Measurements from ENCODE around the gene ZFP62. TPM values are rescaled to one million over a fixed set of nuclear protein-coding genes. Genes with fewer than 3 reads are reported as not detected.

Gene ZFP62
- total and polyA plus RNA-seq, 2 of the 4 experiments (the other 2 are of a cell fraction) = 8.2 to 20.3 TPM

GRCh38 chr5:180900178-180900577, 39.1 kb upstream of the ZFP62 start:
- dilution Hi-C loops (cut with HindIII; ENCODE audit: low sequenced_read_pairs, unreplicated experiment) = no loop called here
- CTCF ChIA-PET = no interaction called here

More at GRCh38 chr5:180900178-180900577, 39.1 kb upstream of the ZFP62 start:
- Histone ChIP-seq H3K4ac (ENCODE audit: low read depth, low read length) (no peak overlapping the region), H3K23ac (ENCODE audit: low read depth, low read length) (no peak overlapping the region), H4K91ac (ENCODE audit: insufficient read depth, low read depth, low read length) (no peak overlapping the region), H4K8ac (ENCODE audit: low read depth in 2 of 2, low read length in 2 of 2) (no peak overlapping the region), H2BK20ac (ENCODE audit: low read depth, low read length) (no peak overlapping the region), H2AK5ac (ENCODE audit: low read depth, low read length) (no peak overlapping the region), H3K4me3 (ENCODE audit: insufficient read depth, low read depth, low read length) (no peak overlapping the region), H3K18ac (ENCODE audit: low read depth, low read length) (no peak overlapping the region), H2BK15ac (ENCODE audit: low read depth, low read length) (no peak overlapping the region), H3K9ac (ENCODE audit: low read depth, low read length) (no peak overlapping the region), H2BK5ac (ENCODE audit: low read depth, low read length, poor library complexity, severe bottlenecking) (no peak overlapping the region), H3K4me2 (ENCODE audit: low read depth, low read length) (no peak overlapping the region), H3K79me1 (ENCODE audit: low read depth in 1 of 2, low read length in 2 of 2) (no peaks in the 10 kb centered on the region), H2AK9ac (replicated peaks; ENCODE audit: low read depth, low read length, poor library complexity) (no peak overlapping the region), H2AFZ (replicated peaks; ENCODE audit: low read length, poor library complexity) (no peak overlapping the region), H3K9me3 (ENCODE audit: control insufficient read depth, insufficient read depth, low read length) (peaks cover 5% of the 10 kb centered on the region; the same call in 1 of the 2 replicates), H3K27ac (ENCODE audit: insufficient read depth, low read length) (no peak overlapping the region), H3K56ac (ENCODE audit: extremely low read depth, insufficient read depth, low read length) (no peak overlapping the region), H3K36me3 (ENCODE audit: control insufficient read depth, insufficient read depth, low read length) (no peaks in the 10 kb centered on the region), H4K20me1 (ENCODE audit: insufficient read depth, low read length) (no peaks in the 10 kb centered on the region), H4K5ac (ENCODE audit: low read depth, low read length) (no peak overlapping the region), H3K4me1 (ENCODE audit: control insufficient read depth, insufficient read depth, low read length) (no peaks in the 10 kb centered on the region), H3K27me3 (ENCODE audit: control insufficient read depth, insufficient read depth, low read length) (no peaks in the 10 kb centered on the region), H3K14ac (replicated peaks; ENCODE audit: low read depth, low read length) (no peak overlapping the region), H3K9me1 (ENCODE audit: insufficient read depth, low read length) (no peaks in the 10 kb centered on the region), H2BK120ac (ENCODE audit: low read depth, low read length) (no peak overlapping the region)
- POLR2A ChIA-PET (ENCODE audit: unreplicated experiment) = no interaction called here
- no TSS peak for BruUV-seq (replicated peaks)
- intact Hi-C loops (cut with micrococcal nuclease) (no loop called here), in situ Hi-C loops (cut with MboI; ENCODE audit: low sequenced_read_pairs) (no loop called here)
- TF ChIP-seq BHLHE40 (IDR thresholded peaks at IDR 0.05; ENCODE audit: low read depth, low read length) (no peak), NFE2L2 (IDR thresholded peaks at IDR 0.05; ENCODE audit: low read depth, low read length) (no peak), RCOR1 (IDR thresholded peaks at IDR 0.05; ENCODE audit: insufficient replicate concordance, low read length) (no peak), MXI1 (IDR thresholded peaks at IDR 0.05; ENCODE audit: borderline replicate concordance, low read depth, low read length) (no peak), FOS (IDR thresholded peaks at IDR 0.05; ENCODE audit: low read depth, low read length) (no peak), MAZ (IDR thresholded peaks at IDR 0.05; ENCODE audit: borderline replicate concordance, low read depth, low read length) (no peak), MAFK (IDR thresholded peaks at IDR 0.05; ENCODE audit: low read depth, low read length) (no peak), RAD21 (IDR thresholded peaks at IDR 0.05; ENCODE audit: low read length) (no peak), POLR2A (IDR thresholded peaks at IDR 0.05; ENCODE audit: low read depth, low read length) (no peak), RFX5 (IDR thresholded peaks at IDR 0.05; ENCODE audit: low read depth, low read length) (no peak), SMC3 (IDR thresholded peaks at IDR 0.05; ENCODE audit: low read depth, low read length) (no peak), ELK1 (IDR thresholded peaks at IDR 0.05; ENCODE audit: borderline replicate concordance, low read depth, low read length) (no peak), CTCF (conservative IDR thresholded peaks at IDR 0.05; ENCODE audit: low read depth, low read length) (no peak), USF2 (IDR thresholded peaks at IDR 0.05; ENCODE audit: low read depth, low read length) (no peak), CEBPB (IDR thresholded peaks at IDR 0.05; ENCODE audit: low read depth, low read length) (no peak), CHD1 (IDR thresholded peaks at IDR 0.05; ENCODE audit: low read depth, low read length) (no peak)
- WGBS, 2 experiments (ENCODE audit: extremely low coverage in 2 of 2, insufficient read length in 1 of 2) = no CpG with 5 or more reads among the region's 5 CpGs
- no peak for ATAC-seq (ENCODE audit: low read depth)
- DNase-seq = no peak

All from IMR-90 (cell line).